GM21390 (cell line): ENCODE data around the gene CDK4.
A peak's percentile ranks its signal among the peaks of the same experiment; 100 is the strongest.

Source experiments
- ATAC-seq: cut with Tn5 transposase; IDR thresholded peaks from one replicate; pipeline ENCODE4 v1.9.1; 2021; ENCODE audit not compliant: unreplicated experiment

CDK4 gene

GRCh38 chr12:57758552-57759359, 6.6 kb upstream of the CDK4 start:
- ATAC-seq: no peak

GRCh38 chr12:57757771-57758170, 5.7 kb upstream of the CDK4 start:
- no peak for ATAC-seq

GRCh38 chr12:57756406-57757341, 4.6 kb upstream of the CDK4 start:
- ATAC-seq: peak; percentile 17

GRCh38 chr12:57755454-57756372, 3.6 kb upstream of the CDK4 start:
- no peak for ATAC-seq

- no peak for ATAC-seq
These were observed 3.0 kb upstream of the CDK4 start for GRCh38 chr12:57755194-57755453.

GRCh38 chr12:57754411-57755193, 2.5 kb upstream of the CDK4 start, which contains the start of gene MARCHF9:
Gene MARCHF9 (plus strand): TSS chr12:57755103. CDS start chr12:57755529, 426 bp downstream.
- ATAC-seq: peak; percentile 37

- ATAC-seq: no peak
These were observed 1.7 kb upstream of the CDK4 start for GRCh38 chr12:57753756-57754337.

- ATAC-seq: no peak
These were observed 524 bp upstream of the CDK4 start for GRCh38 chr12:57752668-57753000.

- ATAC-seq: no peak
These were observed 700 bp downstream of the CDK4 start for GRCh38 chr12:57751432-57751787.

GRCh38 chr12:57750561-57751431, 1.3 kb downstream of the CDK4 start:
- ATAC-seq: no peak

GRCh38 chr12:57749061-57749460, 3.0 kb downstream of the CDK4 start:
- no peak for ATAC-seq

GRCh38 chr12:57746025-57746424, 6.1 kb downstream of the CDK4 start:
- no peak for ATAC-seq

GRCh38 chr12:57745485-57745881, 6.6 kb downstream of the CDK4 start:
- no peak for ATAC-seq

- ATAC-seq: peak; percentile 72
These were observed 7.2 kb downstream of the CDK4 start, which contains the start of gene TSPAN31 for GRCh38 chr12:57744777-57745484. Gene TSPAN31 (plus strand): TSS chr12:57745039. CDS start chr12:57745155, 116 bp downstream.

GRCh38 chr12:57744194-57744776, 7.8 kb downstream of the CDK4 start:
- ATAC-seq: peak; percentile 35

GRCh38 chr12:57743769-57744168, 8.3 kb downstream of the CDK4 start:
- no peak for ATAC-seq

GRCh38 chr12:57741844-57742738, 10.0 kb downstream of the CDK4 start:
- peak; percentile 59 for ATAC-seq
